Activated CD4-positive, alpha-beta memory T cell treated with anti-CD3 and anti-CD28 coated beads, Interleukin-2, amount 10 ng/mL, durations not matched to agents 7 days and 5 days (primary cell): ENCODE results near the gene KDM4D. TPM values are rescaled to one million over a fixed set of nuclear protein-coding genes. Genes with fewer than 3 reads are reported as not detected.

Experiments
- total RNA-seq, 2 experiments: library from RNA; stranded (reverse); gene quantifications; one replicate each; pipeline ENCODE4 v1.2.3, GENCODE V29; 2021

KDM4D gene
- total RNA-seq, 2 experiments from 2014 or later: 0.83 to 1.1 TPM

Other genes starting within 250 kb of the KDM4D start
- 1 to 10 TPM; 4.0 to 4.3 TPM for gene AMOTL1, start 205.4 kb upstream of the KDM4D start, total RNA-seq
- gene CWC15, start 153 bp upstream of the KDM4D start, total RNA-seq: 10 to 100 TPM; 56.5 to 59.1 TPM
- not detected for gene KDM4E, start 51.5 kb downstream of the KDM4D start, total RNA-seq
- gene KDM4F, start 75.7 kb downstream of the KDM4D start, total RNA-seq: not detected
- gene SRSF8, start 93.2 kb downstream of the KDM4D start, total RNA-seq: 10 to 100 TPM; 33.0 to 34.7 TPM
- 10 to 100 TPM; 20.6 to 22.2 TPM for gene ENDOD1, start 116.1 kb downstream of the KDM4D start, total RNA-seq